HG02970 (cell line): ENCODE measurements around the gene LIPT1.
"Not testable (repeated sequence)": the region's sequence is repeated elsewhere in the genome, so short reads cannot be mapped to it uniquely, and the experiment has no call there.

ENCODE experiments used
- ATAC-seq: cut with Tn5 transposase; IDR thresholded peaks from one replicate; pipeline ENCODE4 v1.9.1; 2021; ENCODE audit warnings: mild to moderate bottlenecking, moderate library complexity, moderate number of reproducible peaks; ENCODE audit not compliant: unreplicated experiment, low FRiP score

LIPT1 gene

DNA sequence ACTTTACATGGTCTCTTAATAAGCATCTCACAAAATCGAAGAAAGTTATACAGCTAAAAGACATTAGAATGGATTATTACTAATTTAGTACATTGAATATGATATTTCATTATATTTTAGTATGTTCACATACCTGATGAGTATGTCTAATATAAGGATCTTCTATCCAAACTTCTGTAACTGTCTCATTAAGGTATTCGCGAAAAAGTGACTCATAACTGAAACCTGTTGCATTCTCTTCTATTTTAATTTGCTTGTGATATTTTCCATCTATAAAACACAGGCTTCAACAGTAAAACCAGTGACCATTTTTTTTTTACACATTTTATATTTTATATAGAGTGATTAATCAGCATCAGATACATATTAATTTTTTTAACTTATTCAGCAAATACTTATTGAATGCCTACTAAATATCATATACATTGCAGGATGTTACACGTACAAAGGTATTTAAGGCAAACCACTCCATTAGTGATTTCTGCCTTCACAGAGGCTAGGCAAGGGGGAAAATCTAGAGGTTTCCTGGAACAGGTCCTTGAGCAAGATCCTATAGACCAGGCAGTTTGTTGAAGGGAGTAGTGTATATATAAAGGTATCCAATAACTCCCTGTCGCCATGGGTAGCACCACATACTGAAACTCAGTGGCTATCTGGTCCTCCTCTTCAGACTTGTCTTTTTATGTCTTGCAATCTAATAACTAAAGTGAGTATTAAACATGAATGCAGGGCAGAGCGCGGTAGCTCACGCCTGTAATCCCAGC is 16.8 kb downstream of the LIPT1 start:
- no peak for ATAC-seq

DNA sequence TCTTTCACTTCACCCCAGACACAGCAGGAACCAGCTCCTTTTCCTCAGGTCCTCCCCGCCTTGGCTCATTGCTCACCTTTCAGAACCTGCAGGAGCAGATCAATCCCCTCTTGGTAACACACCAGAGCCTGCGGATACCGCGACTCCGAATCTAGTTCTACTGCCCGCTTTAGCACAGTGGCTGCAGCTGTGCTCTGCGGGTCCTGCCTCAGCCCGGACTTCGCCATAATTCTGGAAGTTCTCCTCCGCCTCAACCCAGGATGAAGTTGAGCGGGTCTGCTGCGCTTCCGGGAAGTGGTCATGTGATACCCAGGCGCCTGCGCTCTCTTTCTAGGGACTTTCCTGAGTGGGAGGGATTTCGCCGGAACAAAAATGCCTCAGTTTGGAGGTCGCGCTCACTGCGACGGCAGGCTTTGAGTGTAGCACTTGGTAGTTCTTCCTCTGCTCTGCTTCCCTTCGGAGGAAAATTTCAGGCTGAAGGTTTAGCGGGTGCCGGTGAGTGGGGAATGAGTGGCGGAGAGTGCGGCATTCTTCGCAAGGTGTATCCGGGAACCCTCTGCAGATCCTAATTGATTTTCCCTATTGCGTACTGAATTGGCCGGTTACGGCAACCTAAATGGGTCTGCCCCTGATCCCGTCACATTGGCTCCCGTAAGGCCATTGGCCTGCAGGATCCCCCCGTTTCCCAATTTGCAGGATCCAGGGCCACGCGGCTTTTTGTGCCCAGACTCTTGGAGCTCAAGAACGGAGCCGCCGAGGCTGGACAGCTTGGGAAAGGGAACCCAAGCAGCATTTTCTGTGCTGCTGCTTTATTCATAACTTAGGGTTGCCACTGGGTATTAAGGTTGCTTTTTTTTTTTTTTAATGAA is 26.2 kb downstream of the LIPT1 start, which contains the start of the genes MITD1 and MRPL30:
Gene MITD1 (minus strand): TSS at position 304 of the 869 bp plus-strand sequence. CDS start 77 bp downstream, at position 227.
Gene MRPL30 (plus strand): TSS at position 430 of the 869 bp plus-strand sequence. CDS start 5,020 bp downstream, outside the sequence.
- peak; percentile 84 for ATAC-seq

DNA sequence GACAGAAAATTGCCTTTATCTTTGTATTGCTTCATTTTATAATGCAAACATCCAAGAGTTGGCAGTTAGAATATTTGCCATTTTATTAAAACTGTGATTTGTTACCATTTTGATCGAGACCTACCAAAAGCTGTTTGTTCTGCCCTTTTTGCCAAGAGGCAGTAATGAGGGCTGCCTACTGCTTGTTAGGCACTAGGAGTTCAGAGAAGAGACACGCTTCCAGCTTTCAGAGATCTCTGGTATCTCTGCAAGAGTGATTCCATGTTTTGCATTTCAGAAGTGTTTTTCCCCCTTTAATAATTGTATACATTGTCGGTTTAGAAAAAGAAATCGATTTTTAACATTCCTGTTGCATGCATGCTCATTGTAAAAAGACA is 26.8 kb downstream of the LIPT1 start:
- ATAC-seq = no peak

DNA sequence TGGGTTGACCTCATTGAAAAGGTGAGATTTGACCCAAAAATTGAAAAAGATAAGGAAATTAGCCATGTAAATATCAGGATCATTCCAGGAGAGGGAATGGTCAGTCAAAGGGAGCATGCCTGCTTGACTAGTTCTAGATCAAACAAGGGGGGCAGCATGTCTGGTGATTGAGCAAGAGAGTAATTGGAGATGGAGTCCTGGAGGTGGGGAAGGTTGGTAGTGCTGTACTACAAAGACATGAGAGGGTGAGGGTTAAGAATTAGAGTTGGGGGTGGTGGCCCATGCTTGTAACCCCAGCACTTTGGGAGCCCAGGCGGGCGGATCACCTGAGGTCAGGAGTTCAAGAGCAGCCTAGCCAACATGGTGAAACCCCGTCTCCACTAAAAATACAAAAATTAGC is 28.3 kb downstream of the LIPT1 start:
- no peak for ATAC-seq

DNA sequence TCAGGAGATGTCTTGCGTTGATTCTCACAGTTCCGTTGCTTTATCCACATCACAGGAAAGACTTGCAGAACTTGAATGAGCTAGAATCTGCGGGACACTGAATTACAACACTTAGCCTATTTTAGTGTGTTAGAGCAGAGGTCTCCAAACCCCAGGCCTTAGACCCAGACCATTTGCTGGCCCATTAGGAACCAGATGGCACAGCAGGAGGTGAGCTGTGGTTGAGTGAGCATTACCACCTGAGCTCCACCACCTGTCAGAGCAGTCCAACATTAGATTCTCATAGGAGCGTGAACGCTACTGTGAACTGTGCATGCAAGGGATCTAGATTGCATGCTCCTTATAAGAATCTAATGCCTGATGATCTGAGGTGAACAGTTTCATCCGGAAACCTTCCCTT is 30.0 kb downstream of the LIPT1 start:
- ATAC-seq = no peak

DNA sequence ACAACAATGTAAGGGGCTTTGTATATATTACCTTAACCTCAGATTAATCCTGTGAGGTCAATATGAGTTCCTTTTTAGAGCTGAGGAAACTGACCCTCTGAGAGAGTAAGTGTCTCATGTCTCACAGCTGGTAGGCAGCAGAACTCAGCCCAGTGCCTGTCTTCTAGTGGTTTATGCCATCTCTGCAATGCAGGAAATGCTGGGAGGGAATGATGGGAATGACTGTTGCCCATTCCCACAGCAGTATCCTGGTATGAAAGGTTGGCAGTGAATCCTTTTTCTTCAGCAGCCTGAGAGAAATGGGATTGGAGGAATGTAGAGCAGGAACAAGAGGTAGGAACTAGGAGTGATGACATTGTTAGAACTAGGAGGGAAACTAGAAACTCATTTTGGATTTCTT is 32.2 kb downstream of the LIPT1 start:
- no peak for ATAC-seq

DNA sequence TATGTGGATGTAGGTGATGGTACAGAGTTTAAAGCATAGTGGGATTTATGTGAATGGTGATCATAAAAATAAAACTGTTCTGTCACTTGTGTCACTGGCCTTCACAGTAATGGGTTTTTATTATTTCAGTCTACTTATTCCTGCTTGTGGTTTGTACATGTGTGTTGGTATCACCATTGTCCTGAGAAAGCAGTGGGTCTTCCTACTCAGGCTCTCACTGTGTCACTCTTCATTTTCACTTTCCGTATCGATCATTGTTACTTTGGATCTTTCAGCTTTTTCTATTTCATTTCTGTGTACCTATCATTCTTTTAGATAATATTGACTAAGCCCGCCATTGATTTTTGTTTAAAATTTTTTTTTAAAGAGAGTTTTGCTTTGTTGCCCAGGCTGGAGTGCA is 33.6 kb downstream of the LIPT1 start:
- ATAC-seq = no peak

DNA sequence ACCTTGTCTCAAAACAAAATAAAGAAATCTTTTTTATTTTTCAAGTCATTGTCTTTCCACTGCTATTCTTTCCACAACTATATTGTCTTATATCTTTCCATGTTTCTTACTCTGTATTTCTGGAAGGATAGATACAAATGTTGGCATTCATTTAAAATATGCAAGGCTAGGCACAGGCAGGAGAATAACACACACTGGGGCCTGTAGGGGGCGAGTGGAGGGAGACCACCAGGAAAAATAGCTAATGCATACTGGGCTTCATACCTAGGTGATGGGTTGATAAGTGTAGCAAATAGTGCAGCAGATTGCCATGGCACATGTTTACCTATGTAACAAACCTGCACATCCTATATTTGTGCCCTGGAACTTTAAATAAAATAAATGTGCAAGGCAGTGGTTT is 35.8 kb downstream of the LIPT1 start:
- ATAC-seq = no peak

DNA sequence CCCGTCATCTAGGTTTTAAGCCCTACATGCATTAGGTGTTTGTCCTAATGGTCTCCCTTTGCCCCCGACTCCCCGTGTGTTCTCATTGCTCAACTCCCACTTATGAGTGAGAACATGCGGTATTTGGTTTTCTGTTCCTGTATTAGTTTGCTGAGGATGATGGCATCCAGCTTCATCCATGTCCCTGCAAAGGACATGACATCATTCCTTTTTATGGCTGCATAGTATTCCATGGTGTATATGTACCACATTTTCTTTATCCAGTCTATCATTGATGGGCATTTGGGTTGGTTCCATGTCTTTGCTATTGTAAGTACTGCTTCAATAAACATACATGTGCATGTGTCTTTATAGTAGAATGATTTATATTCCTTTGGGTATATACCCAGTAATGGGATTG is 37.6 kb downstream of the LIPT1 start:
- ATAC-seq = not testable (repeated sequence)

DNA sequence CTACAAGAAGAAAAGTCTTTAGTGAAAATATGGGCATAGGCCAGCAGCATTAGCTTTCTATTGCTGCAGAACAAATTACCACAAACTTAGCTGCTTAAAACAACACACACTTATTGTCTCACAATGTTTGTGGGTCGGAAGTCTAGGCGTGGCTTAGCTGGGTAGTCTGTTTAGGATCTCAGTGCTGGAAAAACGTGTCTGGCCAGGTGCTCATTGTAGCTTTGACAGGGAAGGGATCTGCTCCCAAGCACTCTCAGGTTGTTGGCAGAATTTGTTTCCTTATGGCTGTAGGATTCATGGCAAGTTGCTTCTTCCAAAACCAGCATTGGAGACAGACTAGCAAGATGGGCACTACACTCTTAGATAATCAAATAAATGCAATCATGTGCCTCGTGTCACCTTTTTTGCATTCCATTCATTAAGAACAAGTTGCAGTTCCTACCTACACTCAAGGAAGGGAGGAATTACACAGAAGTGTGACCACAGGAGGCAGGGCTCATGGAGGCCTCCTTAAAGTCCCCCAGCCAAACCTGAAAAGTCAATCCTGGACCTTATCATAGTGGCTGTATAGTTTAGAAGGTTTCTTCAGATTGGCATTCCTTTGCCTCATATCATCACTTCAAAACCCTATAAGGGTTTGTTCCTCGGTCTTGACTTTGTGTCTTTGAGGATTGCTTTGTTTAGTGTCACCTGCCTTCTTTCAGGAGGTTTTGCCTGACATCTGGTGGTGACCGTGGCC is 43.5 kb downstream of the LIPT1 start:
- ATAC-seq = no peak

DNA sequence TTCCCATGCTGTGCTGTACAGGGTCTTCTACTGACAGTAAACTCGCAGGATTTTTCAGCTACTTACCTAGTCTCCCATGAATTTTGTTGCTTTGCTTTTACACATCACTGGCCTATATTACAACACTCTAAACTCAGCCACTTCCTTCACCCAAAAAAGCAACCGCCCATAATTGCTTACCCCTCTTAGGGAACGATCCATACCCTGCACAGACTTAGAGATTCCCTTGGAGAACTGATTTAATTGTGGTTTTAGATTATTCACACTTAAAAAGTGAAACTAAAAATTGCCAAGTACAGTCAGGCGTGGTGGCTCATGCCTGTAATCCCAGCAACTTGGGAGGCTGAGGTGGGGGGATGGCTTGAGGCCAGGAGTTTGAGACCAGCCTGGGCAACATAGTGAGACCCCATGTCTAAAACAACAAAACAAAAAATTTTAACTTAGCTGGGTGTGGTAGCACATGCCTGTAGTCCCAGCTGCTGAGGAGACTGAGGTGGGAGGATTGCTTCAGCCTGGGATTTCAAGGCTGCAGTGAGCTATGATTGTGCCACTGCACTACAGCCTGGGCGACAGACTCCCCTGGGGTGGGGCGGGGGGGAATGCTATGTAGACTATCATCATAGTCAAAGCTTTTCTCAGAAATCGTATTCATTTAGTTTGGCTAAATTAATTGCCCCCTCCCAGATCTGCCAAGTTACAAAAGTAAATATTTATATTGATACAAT is 45.5 kb downstream of the LIPT1 start:
- ATAC-seq = no peak

DNA sequence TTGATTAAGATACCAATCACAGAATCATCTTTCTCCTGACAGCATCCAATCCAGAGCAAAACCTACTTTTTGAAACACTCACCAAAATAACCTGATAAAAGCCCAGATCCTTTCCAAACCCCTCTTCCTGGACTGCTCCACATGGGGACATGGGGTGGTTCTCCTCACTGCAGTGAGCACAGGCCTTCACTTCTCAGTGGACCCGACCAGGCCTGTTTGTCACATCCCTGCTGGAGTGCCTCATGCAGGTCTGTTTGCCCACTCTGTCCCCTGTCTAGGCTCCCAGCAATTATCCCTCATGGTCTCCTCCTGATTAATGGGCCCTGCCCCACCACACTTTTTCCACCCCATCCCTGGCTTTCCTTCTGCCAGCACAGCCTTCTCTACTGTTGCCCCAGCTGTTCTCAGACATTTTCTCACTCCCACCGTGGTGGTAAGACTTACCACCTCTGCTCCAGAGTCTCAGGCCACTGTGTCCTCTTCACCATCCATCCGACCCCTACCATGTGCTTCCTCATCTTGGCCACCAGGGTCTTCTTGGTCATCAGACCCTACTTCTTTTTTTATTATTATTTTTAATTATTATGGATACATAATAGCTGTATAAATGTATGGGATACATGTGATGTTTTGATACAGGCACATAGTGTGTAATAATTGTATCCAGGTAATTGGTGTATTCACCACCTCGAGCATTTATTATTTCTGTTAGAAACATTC is 47.4 kb downstream of the LIPT1 start:
- ATAC-seq = no peak

DNA sequence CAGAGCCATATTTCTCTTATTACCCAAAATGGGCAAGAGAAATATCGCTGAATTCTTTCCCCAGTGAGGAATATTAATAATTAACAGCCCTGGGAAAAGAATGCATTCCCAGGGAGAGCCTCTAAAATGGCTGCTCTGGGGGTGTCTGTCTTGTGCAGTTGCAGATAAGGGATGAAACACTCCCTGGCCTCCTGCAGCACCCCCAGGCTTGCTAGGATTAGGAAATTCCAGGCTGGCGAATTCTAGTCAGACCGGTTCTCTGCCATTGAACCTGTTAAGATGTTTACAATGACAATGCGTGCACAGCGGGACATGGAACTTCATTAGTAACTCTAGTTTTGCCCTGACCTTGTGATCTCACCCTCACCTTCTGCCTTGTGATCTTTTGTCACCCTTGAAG is 50.7 kb downstream of the LIPT1 start:
- ATAC-seq = no peak
